H1 (cell line): ENCODE data around the gene ARHGDIB. TPM values are rescaled to one million over a fixed set of nuclear protein-coding genes. Genes with fewer than 3 reads are reported as not detected.

Experiments
- BCL11A ChIP-seq, 2 experiments: IDR thresholded peaks; one replicate each; pipeline ENCODE4 v1.6.1; 2011; ENCODE audit warnings: low read depth in 2 of 2, low read length in 2 of 2, mild to moderate bottlenecking in 2 of 2
- CHD1 ChIP-seq: IDR thresholded peaks from 2 replicates; pipeline ENCODE4 v1.6.1; 2012; ENCODE audit warnings: low read depth, low read length, improper control_type of control experiment
- KDM5A ChIP-seq: fragments of 200-600 bp; IDR thresholded peaks from 2 replicates; pipeline ENCODE4 v1.7.1; 2012; ENCODE audit warnings: mild to moderate bottlenecking, low read length, inconsistent platforms, mixed read lengths
- RXRA ChIP-seq: IDR thresholded peaks from 2 replicates; pipeline ENCODE4 v1.6.1; 2011; ENCODE audit warnings: low read depth, mild to moderate bottlenecking, low read length, moderate library complexity; ENCODE audit not compliant: insufficient read depth
- SIX5 ChIP-seq: IDR thresholded peaks from 2 replicates; pipeline ENCODE4 v1.6.1; 2011; ENCODE audit warnings: mild to moderate bottlenecking, low read depth, low read length
- SUZ12 ChIP-seq: fragments of 200-600 bp; sonication (generic); IDR thresholded peaks from 2 replicates; pipeline ENCODE4 v1.6.1; 2012; ENCODE audit warnings: mild to moderate bottlenecking, inconsistent platforms, low read length, moderate library complexity, mixed read lengths
- ZNF274 ChIP-seq: IDR thresholded peaks from 2 replicates; pipeline ENCODE4 v1.7.0; 2012; ENCODE audit warnings: low read length, borderline replicate concordance; ENCODE audit errors: extremely low read depth
- polyA plus RNA-seq, 7 experiments: library from polyadenylated mRNA; depleted of rRNA in 3 of 7; stranded (reverse) in 5 of 7; unstranded in 2 of 7; fragments of >200 nt in 5 of 7; fragments of 200-250 nt in 2 of 7; gene quantifications; 1 replicate in 5 of 7; 2 replicates in 1 of 7; 4 replicates in 1 of 7; pipeline versions ENCODE4 v1.2.1 to v1.2.3, GENCODE V29; 2011 to 2013; ENCODE audit warnings: missing spikeins in 2 of 7, mixed read lengths in 2 of 7
- total RNA-seq: library from RNA; stranded (reverse); fragmentation: NEBNext Ultra II Directional; extraction: Animal tissue kit (Norgen Biotek cat#: 25700); gene quantifications from 2 replicates; pipeline ENCODE4 v1.2.1, GENCODE V29; 2021

ARHGDIB gene
- total and polyA plus RNA-seq, 2 of the 8 experiments (the other 6 are each of a cell fraction or from before 2014, with no cell fraction given), result 0.82 to 1.3 TPM

GRCh38 chr12:14972816-14973215, 11.4 kb upstream of the ARHGDIB start, which contains the start of gene PDE6H (continued):
- TF ChIP-seq CHD1 (no peak), RXRA (no peak), BCL11A (IDR thresholded peaks at IDR 0.05; ENCODE audit: low read depth in 2 of 2, low read length in 2 of 2) (no peak), ZNF274 (no peak), SIX5 (no peak), SUZ12 (no peak), KDM5A (no peak)
